NCI-H146 treated with DMSO at 0.1 percent for 48 hours (cell line): ENCODE data around the gene CCT7.
"Not testable (repeated sequence)": the region's sequence is repeated elsewhere in the genome, so short reads cannot be mapped to it uniquely, and the experiment has no call there.

ENCODE experiments used
- DNase-seq: peaks from one replicate; lab custom pipeline; 2025; ENCODE audit not compliant: unreplicated experiment; lab: John Stamatoyannopoulos, UW

The CCT7 gene

DNA sequence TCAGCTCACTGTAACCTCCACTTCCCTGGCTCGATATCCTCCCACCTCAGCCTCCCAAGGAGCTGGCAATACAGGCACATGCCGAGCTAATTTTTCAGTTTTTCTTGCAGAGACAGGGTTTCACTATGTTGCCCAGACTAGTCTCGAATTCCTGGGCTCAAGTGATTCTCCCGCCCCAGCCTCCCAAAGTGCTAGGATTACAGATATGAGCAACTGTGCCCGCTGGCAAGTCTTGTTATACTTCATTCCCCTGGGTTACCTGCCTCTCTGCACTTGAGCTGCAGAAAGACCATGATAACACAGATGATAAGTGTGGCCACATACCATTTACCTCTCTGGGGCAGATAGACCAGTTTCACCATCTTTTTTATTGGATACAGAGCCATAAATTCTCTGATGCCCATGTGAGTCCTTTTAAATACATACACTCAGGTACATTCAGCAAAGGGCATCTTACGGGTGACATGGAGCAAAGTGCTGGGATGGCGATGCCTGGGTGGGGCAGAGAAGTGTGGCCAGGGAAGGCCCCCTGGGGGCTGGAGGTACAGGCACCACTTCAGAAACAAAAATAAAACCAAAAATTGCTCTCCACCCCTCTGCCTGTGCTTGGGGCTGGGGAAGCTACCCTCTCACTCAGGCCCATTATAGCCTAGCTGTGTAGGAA lies 20.4 kb downstream of the CCT7 start:
- no peak for DNase-seq

DNA sequence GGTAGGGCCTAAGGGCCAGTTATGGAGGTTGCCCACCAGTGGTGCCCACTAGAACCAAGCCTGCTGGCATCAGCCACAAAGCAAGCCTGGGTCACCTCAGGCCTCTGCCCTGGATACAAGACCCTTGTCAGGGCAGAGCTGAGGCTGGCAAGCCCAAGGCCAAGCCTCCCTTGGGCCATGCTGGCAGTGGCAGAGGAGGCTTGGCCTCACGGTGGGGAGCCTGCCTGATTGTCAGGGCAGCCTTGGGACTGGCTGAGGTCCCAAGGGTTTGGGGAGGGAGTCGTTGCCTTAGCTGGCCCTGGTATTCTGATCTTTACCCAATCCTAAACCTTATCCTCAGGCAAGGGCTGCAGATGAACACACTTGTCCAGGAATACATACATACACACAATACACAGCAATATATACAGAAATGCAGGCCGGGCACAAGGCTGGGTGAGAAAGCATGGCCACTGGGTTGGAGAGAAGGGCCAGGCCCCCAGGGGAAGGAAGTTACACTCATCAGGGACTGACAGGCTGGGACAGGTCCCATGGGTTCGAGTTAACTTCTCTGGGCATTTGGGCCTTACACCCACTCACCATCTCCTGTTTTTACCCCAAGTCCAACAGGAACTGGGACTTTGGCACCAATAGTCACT lies 21.0 kb downstream of the CCT7 start:
- DNase-seq: no peak

DNA sequence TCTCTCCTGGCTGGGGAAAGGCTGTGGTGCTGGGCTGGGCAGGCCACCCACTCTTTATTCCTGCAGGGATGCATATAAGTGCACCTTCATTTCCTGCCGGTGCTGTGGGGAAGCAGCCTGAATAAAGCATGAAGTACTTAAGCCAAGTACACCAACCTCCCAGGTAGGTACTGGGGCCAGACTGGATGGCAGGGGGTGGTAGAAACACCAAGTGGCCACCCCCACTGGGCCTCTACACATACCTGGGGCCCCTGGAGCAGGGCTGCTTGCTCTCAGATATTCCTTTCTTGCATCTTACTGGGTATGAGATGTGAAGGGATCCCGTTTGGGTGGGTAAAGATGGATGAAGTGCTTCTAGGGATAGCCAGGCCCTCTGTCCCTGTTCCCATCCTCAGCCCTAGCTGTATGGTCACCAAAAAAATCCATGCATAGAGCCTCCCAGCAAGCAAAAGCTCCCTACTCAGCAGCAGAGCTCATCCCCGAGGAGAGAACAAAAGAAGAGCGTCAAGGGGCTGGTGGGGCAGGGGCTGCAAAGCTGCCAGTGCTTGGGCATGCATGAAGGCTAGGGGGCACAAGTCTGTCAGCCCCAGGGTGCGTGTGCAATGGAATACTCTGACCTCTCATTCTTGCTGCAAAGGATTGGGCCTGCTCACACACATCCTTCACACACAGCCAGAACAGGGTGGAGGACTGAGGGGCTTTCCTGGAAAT lies 22.0 kb downstream of the CCT7 start:
- no peak for DNase-seq

DNA sequence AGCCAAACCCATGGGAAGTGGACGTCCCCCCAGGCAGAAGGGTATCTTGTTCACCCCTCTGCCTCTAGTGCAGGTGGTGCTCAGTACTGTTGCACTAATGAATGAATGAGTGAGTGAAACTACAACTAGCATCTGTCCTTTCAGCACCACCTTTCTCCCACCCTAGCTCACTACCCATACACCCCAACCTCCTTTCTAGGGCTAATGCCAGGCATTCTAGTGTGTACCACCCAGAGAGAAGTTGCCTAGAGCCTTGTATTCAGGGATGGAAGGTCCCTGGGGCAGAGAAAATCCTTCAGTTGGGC lies 22.5 kb downstream of the CCT7 start:
- no peak for DNase-seq

DNA sequence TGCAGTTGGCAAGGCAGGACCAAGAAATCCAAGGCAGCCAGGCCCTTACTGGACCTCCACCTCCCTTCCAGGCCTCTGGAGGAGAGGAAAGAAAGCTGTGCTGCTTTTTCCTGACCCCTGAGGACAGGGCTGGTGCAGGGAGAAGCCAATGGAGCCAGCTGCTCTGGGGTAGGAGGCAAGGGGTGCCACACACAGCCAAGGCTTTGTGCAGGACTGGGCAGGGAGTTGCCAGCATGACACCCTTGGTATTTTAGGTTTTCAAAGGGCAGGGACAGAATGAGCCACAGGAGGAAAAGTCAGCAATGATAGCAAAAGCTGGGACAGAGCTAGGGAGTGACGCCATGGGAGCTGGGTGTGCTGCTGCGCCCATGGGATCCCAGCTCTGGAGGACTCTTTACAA lies 22.9 kb downstream of the CCT7 start:
- no peak for DNase-seq

DNA sequence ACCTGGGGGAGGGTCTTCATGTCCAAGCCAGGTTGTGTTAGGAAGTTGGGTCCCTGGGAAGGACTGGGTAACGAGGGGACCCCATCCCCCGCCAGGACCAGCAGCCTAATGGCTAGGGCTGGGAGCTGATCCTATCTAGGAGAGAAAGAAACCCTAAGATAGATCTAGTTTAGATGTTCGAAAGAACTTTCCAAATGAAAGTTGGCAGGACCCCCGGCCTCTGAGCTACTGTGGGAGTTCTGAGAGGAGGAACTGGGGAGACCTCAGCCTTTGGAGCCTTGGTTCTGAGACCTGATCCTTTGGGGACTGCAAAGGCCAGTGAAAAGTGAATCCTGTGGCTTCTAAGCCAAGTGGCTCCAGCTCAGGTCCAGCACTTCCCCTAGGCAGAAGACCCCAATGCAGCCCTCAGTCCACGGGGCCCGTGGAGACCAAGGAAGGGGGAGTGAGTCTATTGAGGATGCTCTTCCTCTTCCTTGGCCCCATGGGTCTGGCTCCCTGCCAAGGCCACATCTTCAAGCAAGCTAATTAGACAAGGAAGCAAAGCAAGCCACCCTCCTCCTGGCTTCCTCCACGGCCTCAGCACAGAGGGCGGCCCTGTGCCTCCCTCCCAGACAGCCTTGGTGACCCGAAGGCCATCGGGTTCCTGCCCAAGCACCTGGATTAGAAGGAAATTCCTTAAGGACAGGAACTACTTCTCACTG lies 23.5 kb downstream of the CCT7 start:
- DNase-seq: no peak

DNA sequence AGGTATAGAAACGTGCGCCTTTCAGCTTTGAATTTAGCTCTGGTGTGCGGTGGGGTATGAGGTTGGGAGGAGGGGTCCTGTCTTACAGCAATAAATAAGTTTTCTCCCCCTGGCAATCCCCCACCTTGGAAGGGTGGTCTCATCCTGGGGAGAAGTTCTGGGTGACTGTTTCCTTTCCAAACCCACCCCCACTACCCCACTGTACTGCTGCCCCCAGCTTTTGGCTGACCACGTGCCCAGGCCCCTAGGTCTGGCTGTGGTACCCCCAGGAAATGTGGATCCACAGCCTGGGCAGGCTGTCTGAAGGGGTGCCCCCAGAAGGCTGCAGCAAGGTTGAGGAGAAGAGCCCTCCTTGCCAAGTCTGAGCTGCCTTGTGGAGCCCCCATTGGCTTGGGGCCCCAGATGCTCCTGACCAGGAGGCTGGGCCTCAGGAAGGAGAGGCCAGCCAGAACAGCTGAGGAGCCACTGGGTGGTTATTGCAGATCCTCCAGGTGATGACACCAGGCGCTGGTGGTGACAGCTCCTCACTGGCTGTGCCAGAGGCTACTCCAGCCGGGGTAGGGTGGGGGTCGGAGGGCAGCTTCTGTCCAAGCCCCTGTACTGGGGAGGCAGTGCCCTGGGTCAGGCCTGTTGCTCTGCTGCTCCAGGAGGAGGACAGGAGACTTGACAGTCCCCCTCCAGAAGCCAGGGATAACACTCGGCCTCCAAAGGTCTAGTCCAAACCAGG lies 24.2 kb downstream of the CCT7 start:
- no peak for DNase-seq

DNA sequence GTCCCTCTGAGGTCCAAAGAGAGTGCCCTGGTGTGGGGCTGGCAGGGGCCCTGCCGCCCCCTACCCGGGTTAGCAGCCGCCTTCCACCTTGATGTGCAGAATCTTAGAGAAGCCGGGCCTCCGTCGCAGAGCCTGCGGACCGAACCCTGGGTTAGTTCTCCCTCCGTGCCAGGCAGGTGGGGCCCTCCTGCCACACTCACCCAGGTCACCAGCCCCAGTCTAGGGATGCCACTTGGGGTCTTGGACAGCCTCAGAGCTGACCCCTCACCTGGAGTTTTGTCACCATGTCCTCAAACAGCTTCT lies 24.8 kb downstream of the CCT7 start:
- DNase-seq: no peak

DNA sequence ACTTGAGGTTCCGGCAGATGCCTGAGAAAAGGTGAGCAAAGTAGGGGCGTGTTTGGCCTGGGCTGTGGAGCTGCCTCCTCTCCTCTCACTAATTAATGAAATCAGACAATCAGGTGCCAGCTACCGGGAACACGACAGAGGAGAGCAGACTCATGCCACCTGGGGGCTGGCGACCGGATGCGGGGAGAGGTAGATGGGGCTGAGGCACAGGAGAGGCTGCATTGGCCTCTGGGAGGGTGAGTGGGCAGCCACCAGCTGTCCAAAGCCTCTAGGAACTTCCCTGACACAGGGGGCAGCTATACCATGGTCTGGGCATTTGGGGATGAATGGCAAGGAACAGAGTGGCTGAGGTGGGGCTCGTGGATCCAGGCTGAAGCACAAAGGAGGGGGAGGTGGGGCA lies 25.2 kb downstream of the CCT7 start:
- no peak for DNase-seq

DNA sequence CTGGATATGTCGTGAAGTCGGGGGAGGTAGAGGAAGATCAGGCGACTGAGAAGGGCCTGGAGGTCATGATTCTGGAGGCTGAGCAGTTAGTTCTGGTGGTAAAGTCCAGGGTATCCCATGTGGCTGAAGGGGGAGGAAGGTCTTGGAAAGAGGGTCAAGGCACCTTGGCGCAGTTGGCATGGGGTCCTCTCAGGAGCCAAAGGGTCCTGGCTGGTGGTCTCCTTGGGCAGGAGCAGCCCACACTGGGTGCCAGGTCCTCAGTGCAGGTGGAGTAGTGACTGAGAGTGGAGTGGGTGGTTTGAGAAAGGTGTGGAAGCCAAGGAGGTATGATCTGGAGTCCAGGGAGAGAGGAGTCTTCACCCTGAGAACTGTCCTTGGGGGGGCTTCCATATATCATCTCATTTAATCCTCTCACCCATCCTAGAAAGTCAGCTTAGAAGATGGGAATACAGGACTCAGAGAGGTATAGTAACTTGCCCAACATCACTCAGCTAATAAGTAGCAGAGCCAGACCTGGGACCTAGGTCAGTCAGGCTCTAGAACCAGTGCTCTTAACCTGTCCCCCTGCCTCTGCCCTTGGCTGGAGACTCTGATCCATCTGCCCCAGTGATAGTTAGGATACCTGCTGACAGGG lies 25.7 kb downstream of the CCT7 start:
- DNase-seq: no peak

DNA sequence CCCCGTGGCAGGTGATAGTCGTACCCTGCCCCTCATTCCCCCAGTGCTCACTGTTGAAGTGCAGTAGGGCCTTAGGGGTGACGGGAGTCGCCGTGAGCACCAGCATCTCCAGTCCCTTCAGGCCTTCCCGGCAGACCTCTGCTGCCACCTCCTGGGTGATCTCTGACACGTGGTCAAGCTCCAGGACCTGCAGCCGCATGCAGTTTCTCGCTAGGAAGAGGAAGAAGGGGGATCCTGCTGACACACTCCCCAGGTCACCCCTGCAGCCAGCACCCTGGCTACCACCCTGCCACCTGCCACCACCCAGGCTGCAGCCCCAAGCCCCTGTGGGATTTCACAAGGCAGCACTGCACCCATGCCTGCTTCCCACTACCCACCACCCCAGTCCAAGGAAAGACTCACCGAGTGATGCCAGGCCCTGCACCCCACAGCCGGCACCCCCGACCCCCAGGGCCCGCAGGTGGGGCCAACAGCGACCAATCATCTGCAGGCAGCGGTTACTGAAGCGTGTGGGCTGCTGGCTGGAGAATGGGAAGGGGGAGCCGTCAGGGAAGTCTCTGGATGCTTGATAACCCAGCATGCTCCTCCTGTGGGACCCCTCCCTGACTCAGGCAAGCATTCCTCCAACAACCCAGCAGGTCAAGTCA lies 26.4 kb downstream of the CCT7 start:
- no peak for DNase-seq

DNA sequence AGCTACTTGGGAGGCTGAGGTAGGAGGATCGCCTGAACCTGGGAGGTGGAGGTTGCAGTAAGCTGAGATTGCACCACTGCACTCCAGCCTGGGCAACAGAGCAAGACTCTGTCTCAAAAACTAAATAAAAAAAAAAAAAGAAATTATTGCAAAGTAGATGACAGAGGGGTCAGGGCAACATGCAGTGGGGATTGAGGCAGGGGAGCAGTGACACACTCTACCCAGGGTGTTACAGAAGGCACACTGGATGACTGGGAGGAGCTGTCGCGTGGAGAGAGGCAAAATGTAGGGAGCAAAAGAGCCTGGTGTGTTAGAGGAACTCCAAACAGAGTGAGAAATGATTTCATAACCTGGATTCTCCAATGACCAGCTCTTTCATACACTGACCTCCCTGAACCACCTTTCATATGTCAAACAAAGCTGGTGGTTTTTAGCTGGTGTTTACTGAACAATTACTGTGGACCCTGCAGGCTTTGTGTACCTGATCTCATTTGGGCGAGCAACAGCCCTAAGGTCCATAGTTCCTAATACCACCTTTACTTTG lies 28.1 kb downstream of the CCT7 start:
- DNase-seq: peak; percentile 14

DNA sequence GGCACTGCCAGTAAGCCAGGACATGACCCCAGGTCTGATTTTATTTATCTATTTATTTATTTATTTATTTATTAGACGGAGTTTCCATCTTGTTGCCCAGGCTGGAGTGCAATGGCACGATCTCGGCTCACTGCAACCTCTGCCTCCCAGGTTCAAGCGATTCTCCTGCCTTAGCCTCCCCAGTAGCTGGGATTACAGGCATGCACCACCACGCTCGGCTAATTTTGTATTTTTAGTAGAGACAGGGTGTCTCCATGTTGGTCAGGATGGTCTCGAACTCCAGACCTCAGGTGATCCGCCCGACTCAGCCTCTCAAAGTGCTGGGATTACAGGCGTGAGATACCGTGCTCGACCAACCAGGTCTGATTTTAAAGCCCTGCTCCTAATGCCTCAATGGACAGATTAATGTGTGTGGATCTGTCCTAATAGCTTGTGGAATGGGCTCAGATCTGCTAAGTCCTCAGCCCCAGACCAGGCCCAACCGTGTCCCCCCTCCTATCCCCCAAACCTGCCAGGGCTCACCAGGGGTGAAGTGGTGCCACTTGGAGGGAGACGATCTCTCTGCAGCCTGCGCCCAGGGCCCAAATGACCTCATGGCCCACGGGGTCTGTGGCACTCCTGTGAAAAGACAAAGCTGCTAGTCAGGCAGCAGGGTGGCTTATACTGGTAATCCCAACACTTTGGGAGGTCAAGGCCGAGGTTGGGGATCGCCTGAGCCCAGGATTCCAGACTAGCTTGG lies 28.8 kb downstream of the CCT7 start:
- DNase-seq: not testable (repeated sequence)

DNA sequence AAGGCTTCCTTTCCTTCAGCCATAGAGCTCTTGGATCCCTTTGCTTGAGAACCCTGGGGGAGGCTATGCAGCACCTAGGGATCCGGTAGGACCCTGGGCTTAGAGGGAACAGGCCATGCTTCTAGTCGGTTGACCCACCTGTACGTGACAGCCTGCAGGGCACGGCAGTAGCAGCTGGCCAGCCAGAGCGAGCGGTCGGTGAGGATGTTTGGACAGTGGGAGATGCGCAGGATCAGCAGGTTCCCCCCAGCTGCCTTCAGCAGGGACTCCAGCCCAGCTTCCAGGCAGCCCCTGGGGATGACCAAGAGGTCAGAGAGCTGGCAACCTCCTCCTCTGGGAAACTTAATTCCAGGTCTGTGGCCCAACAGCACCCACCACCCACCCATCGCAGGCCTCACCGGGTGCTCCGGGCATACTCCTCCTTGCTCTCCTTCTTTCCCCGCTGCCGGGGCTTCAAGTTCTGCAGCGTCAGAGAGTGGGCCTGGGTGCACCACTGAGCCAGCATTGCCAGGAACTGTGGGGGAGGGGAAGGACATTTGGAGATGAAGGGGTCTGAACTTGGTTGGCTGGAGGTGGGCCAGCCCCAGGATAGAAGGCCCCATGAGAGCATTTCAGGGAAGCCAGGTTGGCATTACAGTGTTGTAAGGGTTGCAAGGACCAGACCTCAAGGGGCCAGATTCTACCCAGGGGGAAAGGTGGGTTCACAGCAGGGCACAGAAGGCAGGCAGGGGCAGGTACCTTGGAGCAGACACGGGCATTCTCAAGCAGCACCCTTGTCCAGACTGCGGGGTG lies 29.6 kb downstream of the CCT7 start:
- DNase-seq: no peak

DNA sequence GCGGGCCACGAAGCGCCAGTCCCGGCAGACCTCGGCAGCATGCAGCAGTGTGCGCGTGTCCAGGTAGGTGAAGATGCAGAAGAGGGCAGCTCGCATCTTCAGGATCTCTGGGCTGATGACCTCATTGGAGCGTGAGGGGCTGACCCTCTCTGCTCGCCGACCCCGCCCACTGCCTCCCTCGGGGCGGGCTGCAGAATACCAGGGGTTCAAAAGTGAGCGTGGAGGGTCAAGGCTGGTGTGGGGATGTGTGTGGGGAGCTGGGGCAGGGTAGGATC lies 30.2 kb downstream of the CCT7 start:
- DNase-seq: no peak

DNA sequence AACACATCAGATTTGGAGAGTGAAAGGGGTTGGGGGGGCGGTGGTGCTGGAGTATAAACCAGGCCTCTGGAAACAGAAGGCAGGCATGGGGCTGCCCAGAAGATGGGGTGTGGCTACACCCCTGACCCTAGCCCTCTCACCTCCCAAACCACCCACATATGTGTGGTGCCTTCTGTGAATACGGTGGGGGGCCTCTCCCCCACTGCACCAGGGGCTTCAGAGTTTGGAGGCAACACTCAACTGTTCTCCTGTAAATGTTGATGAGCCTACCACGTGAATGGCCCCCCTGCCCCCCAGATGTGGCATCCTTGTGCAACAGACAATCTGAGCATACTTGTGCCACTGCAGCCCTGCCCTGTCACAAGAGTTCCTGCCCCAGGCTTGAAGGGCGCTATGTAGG lies 30.7 kb downstream of the CCT7 start:
- DNase-seq: no peak

DNA sequence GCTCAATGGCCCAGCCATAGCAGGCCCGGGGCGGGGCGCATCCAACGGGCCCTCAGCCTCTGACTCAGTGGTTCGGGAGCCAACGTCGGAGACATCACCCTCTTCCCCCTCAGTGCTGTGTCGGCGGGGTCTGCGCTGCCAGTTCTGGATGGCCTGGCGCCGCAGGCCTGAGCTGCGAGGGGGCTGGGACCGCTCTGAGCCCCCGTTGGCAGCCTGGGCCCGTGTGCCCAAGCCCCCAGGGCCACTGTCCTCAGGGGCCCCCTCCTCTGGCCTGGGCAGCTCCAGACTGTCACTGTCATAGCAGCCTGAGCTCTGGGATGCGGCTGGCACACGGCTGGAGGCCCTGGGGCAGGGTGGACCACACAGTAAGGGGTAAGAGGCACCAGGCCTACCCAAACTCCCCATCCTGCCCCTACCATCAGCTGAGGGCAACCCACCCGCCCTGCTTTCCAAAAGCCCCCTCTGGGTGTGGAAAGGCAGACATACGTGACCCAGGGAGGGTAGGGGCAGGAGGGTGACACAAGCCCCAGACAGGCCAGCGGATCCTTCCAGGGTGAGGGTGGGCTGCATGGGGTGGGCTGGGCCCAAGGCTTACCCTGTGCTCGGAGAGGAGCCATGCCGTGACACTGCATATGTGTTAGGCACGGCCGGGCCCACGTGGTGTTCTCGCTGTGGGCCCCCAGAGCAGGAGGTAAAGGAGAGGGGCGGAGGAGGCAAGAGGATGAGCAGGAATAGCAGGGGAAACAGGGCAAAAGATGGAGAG lies 31.4 kb downstream of the CCT7 start:
- no peak for DNase-seq
